DMS79 treated with DMSO at 0.1 percent for 48 hours (cell line): ENCODE measurements around the gene RFX3.

Experiments
- DNase-seq: peaks from one replicate; lab custom pipeline; 2025; lab: John Stamatoyannopoulos, UW

RFX3 gene

DNA sequence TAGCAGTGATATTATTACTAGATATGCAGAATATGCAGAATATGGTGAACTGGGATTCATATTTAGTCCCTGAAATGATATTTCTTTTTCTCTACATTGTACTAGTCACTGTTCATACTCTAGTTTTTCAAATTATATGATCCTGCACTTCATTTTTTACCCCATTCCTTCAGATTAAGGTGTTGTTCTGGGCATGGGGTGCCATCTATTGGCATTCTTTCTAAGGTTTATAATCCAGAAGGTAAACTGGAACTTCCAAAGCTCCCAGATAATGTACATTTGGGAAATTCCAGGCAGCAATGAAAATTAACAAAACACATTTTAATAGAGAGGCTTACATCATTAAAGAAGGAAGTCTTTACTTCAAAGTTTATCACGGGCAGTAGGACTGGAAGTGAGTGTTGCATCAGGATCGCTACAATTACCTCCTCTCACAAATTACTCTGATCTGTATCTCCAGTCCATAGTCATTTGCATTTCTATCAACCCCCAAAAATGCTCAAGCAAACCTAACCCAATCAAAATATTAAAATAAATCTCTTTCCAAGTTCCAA lies 12.5 kb downstream of the RFX3 start:
- DNase-seq = no peak

DNA sequence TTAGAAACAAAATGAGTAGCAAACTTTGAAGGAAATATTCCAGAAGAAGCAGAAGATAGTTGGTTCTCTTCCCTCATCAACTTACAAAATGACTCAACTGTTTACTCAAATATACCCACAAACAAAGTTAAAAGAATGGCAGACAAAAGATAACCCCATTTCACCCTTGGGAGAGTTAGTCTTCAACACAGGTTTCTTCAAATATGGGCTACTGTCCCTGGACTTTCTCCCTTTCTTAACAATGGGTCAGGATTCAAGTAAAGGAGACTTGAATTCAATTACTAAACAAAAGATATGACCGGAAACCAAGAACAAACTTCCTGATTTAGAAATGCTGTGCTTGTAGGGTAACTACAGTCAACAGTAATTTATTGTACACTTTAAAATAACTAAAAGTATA lies 14.2 kb downstream of the RFX3 start:
- no peak for DNase-seq

DNA sequence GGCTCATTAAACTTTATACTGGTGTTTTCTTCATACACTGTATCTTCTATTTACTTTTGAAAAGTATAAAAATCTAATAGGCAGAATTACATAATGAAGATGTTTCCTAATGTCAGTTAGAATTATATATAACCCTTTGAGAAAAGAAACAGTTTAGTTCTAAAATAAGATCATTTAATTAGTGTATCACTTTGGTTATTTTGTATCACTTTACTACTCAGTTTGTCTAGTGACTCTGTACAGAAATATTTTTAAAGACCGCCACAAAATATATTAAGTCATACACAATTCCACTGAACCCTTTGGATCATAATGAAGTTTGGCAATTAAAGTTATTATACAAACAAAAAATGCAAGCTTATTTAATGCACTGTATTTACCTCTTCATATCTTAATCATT lies 15.0 kb downstream of the RFX3 start:
- DNase-seq = no peak

DNA sequence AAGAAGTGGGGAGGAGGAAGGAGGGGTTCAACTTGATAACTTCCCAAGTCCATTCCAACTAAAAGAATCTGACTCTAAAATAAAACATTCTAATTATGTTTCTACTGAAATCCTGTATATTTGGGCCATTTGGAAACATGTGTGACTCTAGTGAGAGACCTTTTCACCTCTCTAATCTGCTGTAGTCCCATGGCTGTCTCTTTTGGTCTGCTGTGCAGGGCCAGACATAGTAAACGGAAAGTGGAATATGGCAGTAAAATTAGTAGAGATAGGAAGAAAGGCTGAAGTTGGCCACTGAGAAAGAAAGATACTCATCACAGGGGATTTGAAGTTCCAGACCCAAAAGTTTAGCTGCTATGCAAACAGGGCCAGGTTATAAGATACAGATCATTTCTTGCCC lies 15.9 kb downstream of the RFX3 start:
- no peak for DNase-seq

DNA sequence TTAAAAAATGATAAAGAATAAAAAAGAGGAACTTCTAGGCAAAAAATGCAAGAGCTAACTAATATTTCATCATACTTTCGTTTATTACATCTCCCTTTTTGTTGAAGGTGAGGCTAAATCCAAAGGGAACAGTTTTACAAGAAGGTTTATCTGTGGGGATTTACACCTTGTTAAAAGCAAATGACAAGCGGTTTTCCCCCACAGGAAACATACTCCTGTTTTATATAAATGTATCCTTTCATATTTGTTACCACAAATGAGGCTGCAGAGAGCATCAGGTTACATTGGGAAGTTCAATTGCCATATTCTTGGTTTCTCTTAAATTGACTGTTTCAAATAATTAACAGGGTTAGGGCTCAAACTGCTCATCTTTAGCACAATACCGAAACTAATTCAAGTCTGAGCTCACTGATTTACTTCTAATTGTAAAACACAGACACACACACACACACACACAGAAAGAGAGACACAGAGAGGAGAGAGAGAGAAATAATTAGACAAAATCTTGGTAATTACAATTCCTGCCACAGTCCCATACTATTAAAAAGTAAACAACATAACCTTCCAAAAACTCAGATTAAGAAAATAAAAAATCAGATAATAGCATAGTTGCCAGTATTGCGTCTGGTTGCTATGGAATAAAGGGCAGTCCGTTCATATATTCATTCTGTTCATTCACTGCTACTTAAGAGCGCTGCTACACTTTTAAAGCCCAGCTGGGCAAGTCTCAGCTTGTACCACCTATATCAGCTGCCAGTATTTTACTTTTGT lies 17.1 kb downstream of the RFX3 start:
- peak; percentile 76 for DNase-seq

DNA sequence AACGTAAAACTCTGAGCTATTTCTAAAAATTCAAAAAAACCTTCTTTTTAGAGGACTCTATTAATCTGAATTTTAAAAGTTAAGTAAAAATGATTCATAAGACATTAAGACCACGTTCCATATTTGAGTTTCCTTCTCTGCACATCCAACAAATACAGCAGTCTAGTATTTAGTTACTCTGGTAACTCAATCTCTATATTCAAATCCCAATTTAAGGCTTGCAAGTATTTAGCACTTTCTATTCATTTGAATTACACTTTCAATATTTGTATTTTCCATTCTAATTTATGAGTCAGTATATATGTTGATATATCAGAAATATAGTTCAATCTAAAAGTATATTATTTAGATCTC lies 17.7 kb downstream of the RFX3 start:
- no peak for DNase-seq

DNA sequence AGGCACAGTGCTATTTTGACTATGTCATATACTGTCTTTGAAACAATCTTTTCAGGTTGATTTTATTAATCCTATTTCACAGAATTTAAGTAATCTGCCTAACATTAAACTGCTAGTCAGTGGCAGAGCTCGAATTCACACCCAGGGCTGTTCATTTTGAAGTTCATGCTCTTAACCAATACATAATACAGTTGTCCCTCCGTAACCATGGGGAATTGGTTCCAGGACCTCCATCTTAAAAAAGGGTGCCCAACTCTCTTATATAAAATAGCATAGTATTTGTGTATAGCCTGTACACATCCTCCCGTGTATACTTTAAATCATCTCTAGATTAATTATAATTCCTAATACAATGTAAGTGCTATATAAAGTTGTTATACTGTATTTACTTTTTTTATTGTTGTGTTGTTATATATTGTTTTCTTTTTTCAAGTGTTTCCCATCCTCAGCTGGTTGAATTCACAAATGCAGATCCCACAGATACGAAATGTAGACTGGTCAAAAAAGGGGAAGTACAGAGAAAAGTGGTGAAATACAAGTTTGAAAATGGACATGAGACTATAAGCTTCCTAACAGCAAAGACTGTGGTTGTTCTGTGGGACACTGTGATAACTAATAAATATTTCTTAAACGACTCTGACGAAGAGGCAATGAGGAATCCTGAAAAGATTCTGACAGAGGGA lies 18.3 kb downstream of the RFX3 start:
- DNase-seq = no peak

DNA sequence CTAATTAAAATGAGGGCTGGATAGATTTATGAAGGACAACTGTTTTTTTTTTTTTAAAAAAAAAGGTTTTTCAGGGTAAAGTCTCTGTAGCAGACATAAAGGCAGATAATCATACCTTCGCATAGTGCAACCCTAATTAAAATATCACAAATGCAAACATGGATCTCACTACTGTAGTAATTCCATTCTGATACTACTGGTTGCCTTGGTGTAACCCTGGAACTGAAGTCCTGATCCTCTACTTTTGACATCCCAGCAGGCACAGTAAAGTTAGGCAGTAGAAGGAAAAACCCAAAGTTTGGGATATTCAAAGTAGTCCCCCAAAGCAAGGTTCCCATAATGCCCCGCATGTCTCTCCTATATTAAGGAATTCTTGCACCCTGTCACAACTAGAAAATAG lies 19.6 kb downstream of the RFX3 start:
- DNase-seq = no peak

DNA sequence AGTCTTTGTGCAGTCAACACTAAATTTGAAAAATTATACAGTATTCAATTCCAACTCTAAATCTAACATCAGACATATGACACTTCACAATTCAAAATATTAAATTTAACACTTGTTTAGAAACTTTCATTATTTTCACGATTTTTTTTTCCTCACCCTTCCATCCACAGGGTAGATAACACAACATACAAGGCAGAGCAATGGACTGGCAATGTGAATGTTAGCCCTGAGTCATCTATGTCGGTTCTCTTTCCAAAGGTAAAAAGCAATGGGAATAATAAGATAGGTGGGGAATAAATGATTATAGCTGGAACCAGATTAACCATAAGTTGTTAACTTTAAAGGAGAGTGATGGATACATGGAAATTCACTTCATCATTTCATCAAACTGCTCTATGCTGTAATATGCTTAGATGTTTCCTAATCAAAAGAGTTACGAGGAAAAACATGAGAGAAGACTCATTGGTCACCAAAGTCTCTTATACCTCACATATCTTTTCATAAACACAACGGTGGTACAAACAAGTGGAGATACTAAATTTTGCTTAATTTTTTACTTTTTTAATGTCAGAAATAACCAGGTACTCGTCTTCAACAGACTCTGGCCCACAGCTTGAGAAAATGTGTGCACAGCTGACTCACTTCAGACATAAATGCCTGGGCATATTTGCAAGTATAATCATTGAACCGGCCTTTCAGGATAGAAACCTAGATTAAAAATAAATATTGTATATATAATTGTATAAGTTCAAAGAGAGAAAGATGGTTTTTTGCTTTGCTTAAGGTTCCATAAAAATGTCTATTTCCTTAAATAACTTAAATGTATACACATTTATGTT lies 23.0 kb downstream of the RFX3 start:
- no peak for DNase-seq

DNA sequence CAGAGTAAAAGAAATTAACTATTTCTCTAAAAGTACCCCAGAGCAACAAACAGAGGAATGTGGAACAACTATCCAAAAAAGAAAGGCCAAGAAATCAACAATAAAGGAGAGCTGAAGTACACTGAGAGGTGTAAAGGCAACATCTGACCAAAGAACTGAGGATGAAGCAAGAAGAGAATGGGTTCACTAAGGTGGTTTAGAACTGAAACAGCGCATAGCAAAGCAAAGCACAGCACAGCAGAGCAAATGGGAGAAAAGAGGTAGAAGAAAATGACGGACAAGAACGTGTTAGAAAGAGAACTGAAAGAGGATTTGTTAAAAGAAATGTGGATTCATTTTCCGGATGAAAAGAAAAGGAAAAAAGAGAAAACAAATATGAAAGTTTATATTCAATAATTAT lies 25.8 kb downstream of the RFX3 start:
- no peak for DNase-seq

DNA sequence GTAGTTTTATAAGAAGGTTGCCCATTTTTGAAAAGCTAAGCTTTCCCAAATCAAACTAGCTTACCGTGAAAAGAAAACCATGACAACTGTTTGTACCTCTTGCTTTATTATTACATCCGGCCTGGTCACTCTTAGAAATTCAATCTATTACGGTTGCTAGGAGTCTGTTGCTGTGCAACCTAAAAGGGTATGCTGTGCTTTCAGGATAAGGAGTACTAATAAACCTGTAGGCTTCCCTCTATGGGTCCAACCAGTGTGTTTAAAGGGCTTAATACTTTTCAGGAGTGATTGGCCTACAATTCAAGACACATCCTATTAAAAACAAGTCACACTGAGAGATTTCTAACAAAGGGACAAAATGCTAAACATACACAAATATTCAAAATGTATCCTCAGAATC lies 27.1 kb downstream of the RFX3 start:
- no peak for DNase-seq

DNA sequence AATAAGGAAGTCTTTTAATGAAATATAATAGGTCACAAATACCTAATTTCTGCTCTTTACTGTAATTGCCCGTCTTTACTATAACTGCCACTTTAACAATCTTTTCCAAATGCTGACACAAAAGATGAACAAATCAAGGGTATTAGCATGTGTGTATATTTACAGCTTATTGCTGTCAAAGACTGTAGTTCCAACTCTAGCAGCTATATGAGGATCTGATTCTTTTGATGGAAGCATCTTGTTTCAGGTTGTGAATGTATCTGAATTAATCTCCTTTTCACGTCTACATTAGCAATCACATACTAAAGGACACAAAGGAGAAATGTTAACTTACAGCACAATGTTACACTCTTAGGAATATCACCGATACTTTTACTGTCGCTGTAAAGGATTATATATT lies 27.9 kb downstream of the RFX3 start:
- DNase-seq = no peak

DNA sequence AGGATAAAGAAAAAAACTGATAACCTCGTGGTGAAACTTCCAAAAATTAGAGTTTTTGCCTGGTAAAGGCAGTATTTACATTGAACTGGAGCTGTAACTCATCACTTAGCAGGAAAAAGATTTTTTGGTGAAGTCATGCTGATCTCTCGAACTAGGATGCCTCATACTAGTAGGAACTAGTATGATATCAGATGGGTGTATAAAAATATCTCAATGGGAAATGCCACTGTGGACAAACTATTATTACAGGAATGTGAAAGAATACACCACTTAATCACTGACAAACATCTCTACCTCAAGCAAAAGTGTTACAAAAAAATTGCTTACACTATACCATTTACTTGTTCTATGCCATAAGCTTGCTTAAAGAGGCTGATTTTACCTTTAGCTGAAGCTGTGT lies 28.4 kb downstream of the RFX3 start:
- no peak for DNase-seq

DNA sequence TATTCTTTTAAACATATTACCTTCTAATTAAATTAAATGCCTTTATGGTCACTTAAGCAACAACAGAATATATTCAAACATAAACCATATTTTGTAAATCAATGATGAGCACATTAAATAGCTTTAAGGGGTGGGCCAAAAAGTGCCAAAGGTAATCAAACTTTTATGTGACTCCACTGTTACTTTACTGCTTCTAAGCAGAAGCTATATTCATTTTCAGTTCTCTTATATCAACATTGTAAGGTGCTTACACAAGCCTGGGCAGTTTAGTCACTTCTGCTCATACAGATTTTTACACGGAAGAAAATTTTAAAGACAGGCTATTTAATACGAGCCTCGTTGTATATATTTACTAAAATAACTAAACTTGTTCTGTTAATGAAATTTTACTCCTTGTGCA lies 29.9 kb downstream of the RFX3 start:
- DNase-seq = no peak

DNA sequence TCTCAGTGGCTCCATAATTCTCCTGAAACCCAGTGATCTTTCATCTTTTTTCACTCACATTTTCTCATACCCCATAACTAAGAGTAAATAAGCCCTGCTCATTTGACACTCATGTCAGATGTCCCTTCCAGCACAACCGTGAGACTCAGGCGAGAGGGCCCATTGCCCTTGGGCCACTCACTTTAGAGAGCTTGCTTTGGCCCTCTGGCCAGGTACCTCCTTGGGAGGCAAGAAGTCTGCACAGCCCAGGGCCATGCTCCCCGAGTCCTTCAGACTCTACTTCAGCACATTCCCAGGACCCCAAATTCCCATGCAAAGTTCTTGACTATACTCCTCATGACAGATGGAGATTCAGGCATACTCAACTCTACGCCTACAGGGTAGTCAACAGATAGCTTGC lies 33.6 kb downstream of the RFX3 start:
- no peak for DNase-seq

DNA sequence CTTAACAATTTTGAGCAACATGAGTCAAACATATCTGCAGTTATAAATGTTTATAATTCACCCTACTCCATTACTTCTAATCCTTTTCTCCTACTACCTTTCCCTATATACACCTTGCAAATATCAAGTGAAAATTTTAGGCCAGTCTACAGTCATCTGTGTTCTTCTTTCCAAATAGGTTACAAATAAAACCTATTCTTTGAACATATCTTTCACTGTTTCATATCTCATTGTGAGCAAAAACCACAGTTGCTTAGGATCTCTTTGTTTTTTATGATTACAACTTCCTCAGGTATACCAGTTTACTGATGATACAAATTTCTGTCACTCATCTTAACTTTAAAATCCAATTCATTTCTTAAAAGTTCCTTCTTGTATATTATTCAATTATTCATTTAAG lies 34.4 kb downstream of the RFX3 start:
- no peak for DNase-seq

DNA sequence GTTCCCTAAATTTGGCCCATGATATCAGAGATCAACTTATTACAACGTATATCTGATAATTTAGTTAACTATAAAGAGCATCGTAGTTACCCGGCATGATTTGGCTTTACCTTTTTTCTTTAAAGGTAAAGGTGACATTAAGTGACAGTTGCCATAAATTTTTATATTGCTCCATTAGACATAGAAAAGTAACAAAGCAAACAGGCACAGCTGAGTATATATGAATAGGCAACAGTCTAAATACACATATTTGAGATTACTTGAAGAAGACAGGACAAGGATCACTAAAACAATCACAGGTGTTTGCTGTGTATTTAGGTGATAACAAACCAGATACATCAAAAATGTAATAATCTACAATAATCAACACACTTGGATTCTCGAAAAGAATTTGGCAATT lies 34.8 kb downstream of the RFX3 start:
- DNase-seq = no peak

DNA sequence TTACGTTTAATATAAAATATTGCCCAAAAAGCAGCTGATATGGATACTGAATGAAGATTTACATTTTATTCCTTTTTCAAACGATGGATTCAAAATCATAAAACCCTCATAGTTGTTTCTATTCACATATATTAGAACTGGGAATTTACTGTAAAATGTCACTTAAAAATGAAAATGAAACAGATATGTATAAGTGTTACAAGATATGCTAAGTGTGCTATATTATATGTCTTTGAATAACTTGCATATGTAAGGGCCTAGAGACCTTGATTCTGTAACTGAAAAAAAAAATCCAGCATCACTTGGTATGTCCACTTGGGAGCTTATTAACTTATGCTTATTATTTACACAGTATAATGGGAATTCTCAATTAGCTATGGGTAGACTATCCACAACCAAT lies 43.2 kb downstream of the RFX3 start:
- no peak for DNase-seq

DNA sequence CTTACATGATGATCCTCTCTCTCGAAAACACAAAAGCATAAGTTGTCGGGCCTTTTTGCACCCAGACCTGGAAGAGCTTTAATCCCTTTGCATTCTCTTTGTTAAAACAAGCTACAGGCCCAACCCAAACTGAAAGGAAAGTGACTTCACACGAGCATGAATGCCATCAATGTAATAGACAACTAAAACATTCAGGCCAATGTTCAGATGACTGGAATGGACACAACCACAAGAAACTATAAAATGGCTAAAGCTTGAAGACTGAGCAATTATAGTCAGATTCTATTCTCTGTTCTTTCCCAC lies 45.5 kb downstream of the RFX3 start:
- DNase-seq = no peak

DNA sequence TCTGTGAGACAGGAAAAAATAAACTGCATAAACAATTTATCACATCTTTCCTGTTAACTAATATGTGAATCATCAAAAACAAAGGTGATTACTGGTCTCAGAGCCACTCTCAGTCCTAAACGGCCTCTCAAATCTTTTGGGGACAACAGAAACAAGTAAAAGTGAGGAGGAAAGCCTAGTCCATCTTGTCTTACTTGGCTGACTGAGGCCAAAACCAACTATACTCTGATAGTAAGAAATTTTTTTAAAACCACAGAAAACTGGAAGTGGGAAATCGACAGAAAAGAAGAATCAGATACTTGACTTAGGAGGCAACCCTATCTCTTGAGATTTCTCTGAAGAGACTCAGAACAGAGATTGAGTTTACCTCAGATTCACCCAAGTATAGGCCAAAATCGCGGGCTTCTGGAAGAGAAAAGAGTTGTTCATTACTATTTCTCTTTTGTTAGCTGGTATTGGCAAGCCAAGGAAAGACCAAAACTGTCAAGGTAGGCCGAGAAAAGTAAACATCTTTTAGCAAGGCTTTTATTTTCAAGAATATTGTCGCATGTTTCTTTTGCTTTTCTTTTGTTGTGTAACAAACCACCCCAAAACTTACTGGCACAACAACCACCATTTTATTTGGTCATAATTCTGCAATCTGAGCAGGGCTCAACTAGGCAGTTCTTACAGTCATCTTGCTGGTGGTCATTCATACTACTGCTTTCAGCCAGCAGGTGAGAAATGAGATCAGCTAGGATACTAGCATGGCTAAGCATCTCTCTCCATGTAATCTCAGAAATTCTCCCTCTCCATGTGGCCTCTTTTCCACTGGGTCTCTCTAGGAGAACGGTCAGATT lies 46.1 kb downstream of the RFX3 start:
- no peak for DNase-seq

DNA sequence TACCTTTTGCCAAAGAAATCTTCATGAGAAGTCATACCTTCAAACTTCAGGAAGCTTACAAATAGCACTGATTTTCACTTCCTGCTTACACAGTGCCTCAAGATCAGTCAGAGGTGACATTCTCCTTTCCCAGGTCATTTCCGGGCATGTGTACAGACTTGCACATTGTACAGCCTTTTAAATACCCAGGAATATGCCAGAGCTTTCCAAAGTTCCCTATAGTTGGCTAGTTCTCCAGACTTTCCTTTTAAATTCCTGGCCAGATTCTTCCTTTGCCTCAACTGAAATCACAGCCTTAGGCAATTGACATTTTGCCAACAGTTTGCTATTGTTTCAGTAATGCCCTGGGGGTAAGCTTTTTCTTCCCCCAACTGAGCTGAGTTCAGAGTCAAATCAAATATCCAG lies 47.2 kb downstream of the RFX3 start:
- DNase-seq = no peak

DNA sequence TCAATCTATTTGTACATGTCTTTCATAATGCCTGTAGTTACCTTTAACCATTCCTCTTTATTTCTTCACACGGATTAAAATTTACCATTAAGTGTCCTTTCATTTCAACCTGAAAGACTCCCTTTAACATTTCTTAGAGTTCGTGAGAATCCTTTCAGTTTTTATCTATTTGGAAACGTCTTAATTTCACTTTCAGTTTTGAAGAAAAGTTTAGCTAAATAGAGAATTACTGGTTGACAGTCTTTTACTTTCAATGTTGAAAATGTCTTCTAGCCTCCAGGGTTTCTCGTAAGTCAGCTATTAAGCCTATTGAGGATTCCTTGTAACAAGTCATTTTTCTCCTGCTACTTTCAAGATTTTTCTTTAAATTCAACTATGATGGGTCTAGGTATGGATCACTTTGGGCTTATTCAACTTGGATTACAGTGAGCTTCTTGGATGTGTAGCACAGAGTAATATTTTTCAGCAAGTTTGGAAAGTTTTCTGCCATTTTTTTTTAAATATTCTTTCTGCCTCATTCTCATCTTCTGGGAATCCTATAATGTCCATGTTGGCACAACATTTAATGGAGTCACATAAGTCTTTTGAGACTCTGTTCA lies 48.5 kb downstream of the RFX3 start:
- DNase-seq = no peak
